Ascending aorta (tissue), 2 donors: ENCODE results near the gene PPP2R2D. TPM values are rescaled to one million over a fixed set of nuclear protein-coding genes. Genes with fewer than 3 reads are reported as not detected.

Source experiments
- DNase-seq, 2 donors: peaks; one replicate each; pipeline ENCODE4 v3.0.0-alpha.2; 2019; ENCODE audit warnings: low spot score in 2 of 2
- H3K27ac ChIP-seq, 2 donors: fragments of 200-600 bp; sonication (generic); one replicate each; pipeline ENCODE4 v1.5.1; 2016 to 2017; ENCODE audit warnings: mild to moderate bottlenecking in 1 of 2
- H3K27me3 ChIP-seq: fragments of 200-600 bp; sonication (generic); one replicate; pipeline ENCODE4 v1.5.1; 2017
- H3K36me3 ChIP-seq, 2 donors: fragments of 200-600 bp; sonication (generic); one replicate each; pipeline ENCODE4 v1.5.1; 2016
- H3K4me1 ChIP-seq, 2 donors: fragments of 200-600 bp; sonication (generic); one replicate each; pipeline ENCODE4 v1.5.1; 2016 to 2017; ENCODE audit warnings: mild to moderate bottlenecking in 1 of 2
- H3K4me3 ChIP-seq, 2 donors: fragments of 200-600 bp; sonication (generic); one replicate each; pipeline ENCODE4 v1.5.1; 2016 to 2017; ENCODE audit warnings: mild to moderate bottlenecking in 1 of 2
- H3K9me3 ChIP-seq, 2 donors: fragments of 200-600 bp; sonication (generic); one replicate each; pipeline ENCODE4 v1.5.1; 2016
- intact Hi-C: fragments of 100-400 bp; cut with DNase I; formaldehyde crosslinking; loops from one replicate; pipeline ENCODE4 v1.15.1; 2023
- total RNA-seq: library from RNA; depleted of rRNA; stranded (reverse); fragments of >200 nt; gene quantifications from one replicate; pipeline ENCODE4 v1.1.0, GENCODE V29; 2016
- TF ChIP-seq, protein P1 (sequence below), 3 experiments: fragments of 200-600 bp in 2 of 3; fragments of 450-650 bp in 1 of 3; sonication (generic) in 2 of 3; IDR thresholded peaks; one replicate each; pipeline ENCODE4 v1.5.1; 2016 to 2019; ENCODE audit warnings: antibody characterized with exemption in 3 of 3, mild to moderate bottlenecking in 1 of 3, moderate library complexity in 1 of 3

The PPP2R2D gene
- total RNA-seq, 1 donor from 2014 or later, result 11.8 TPM

GRCh38 chr10:131920693-131921092, 19.9 kb downstream of the PPP2R2D start:
- DNase-seq, result no peak
- Histone ChIP-seq H3K4me1 (no peaks in the 10 kb centered on the region), H3K27me3 (no peaks in the 10 kb centered on the region), H3K36me3 (no peaks in the 10 kb centered on the region), H3K27ac (no peak overlapping the region), H3K4me3 (no peak overlapping the region), H3K9me3 (peaks cover 3 to 8% of the 10 kb centered on the region in 2 donors)
- intact Hi-C loops, result no loop called here
- TF ChIP-seq, protein P1, sequence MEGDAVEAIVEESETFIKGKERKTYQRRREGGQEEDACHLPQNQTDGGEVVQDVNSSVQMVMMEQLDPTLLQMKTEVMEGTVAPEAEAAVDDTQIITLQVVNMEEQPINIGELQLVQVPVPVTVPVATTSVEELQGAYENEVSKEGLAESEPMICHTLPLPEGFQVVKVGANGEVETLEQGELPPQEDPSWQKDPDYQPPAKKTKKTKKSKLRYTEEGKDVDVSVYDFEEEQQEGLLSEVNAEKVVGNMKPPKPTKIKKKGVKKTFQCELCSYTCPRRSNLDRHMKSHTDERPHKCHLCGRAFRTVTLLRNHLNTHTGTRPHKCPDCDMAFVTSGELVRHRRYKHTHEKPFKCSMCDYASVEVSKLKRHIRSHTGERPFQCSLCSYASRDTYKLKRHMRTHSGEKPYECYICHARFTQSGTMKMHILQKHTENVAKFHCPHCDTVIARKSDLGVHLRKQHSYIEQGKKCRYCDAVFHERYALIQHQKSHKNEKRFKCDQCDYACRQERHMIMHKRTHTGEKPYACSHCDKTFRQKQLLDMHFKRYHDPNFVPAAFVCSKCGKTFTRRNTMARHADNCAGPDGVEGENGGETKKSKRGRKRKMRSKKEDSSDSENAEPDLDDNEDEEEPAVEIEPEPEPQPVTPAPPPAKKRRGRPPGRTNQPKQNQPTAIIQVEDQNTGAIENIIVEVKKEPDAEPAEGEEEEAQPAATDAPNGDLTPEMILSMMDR (IDR thresholded peaks at IDR 0.05), result no peak

GRCh38 chr10:131921184-131921583, 20.4 kb downstream of the PPP2R2D start:
- no peak overlapping the region for H3K27ac ChIP-seq
- no peaks in the 10 kb centered on the region for H3K4me1 ChIP-seq
- H3K27me3 ChIP-seq, result no peaks in the 10 kb centered on the region
- TF ChIP-seq, protein P1 (IDR thresholded peaks at IDR 0.05), result no peak
- DNase-seq, result no peak
- no peak overlapping the region for H3K4me3 ChIP-seq
- peaks cover 3 to 8% of the 10 kb centered on the region in 2 donors for H3K9me3 ChIP-seq
- intact Hi-C loops, result no loop called here
- H3K36me3 ChIP-seq, result no peaks in the 10 kb centered on the region

GRCh38 chr10:131923038-131923756, 22.4 kb downstream of the PPP2R2D start:
- peak in 1 of 2 donors; percentile 30 for DNase-seq
- intact Hi-C loops, result no loop called here
- Histone ChIP-seq H3K27ac (no peak overlapping the region), H3K9me3 (peaks cover 3 to 8% of the 10 kb centered on the region in 2 donors), H3K27me3 (no peaks in the 10 kb centered on the region), H3K4me3 (no peak overlapping the region), H3K36me3 (no peaks in the 10 kb centered on the region), H3K4me1 (no peaks in the 10 kb centered on the region)
- TF ChIP-seq, protein P1 (IDR thresholded peaks at IDR 0.05), result no peak

- Histone ChIP-seq H3K27ac (no peak overlapping the region), H3K4me3 (no peak overlapping the region), H3K36me3 (no peaks in the 10 kb centered on the region), H3K27me3 (no peaks in the 10 kb centered on the region), H3K9me3 (peaks cover 3 to 8% of the 10 kb centered on the region in 2 donors), H3K4me1 (peaks cover 0 to 2% of the 10 kb centered on the region in 2 donors)
- TF ChIP-seq, protein P1 (IDR thresholded peaks at IDR 0.05), result no peak
- DNase-seq, result no peak
- intact Hi-C loops, result no loop called here
Observed at GRCh38 chr10:131925011-131925649, 24.3 kb downstream of the PPP2R2D start.

GRCh38 chr10:131925716-131926115, 24.9 kb downstream of the PPP2R2D start:
- peaks cover 3 to 8% of the 10 kb centered on the region in 2 donors for H3K9me3 ChIP-seq
- no peaks in the 10 kb centered on the region for H3K27me3 ChIP-seq
- peaks cover 0 to 7% of the 10 kb centered on the region in 2 donors for H3K4me1 ChIP-seq
- no peaks in the 10 kb centered on the region for H3K36me3 ChIP-seq
- no peak overlapping the region for H3K4me3 ChIP-seq
- intact Hi-C loops, result no loop called here
- DNase-seq, result no peak
- TF ChIP-seq, protein P1 (IDR thresholded peaks at IDR 0.05), result no peak
- no peak overlapping the region for H3K27ac ChIP-seq
